WTC11 (cell line): ENCODE results near the gene PPP6R3. TPM values are rescaled to one million over a fixed set of nuclear protein-coding genes. Genes with fewer than 3 reads are reported as not detected.

Source experiments
- ATAC-seq: fragments of 200-7000 bp; cut with Tn5 transposase; 2 replicates; pipeline ENCODE4 v1.10.0; 2021; ENCODE audit warnings: mild to moderate bottlenecking, moderate library complexity
- CTCF ChIA-PET: fragments of 300-600 bp; sonication (Branson Sonifier 250); formaldehyde crosslinking; loops from one replicate; lab custom pipeline; 2021; ENCODE audit warnings: antibody characterized with exemption; lab: Charles Lee
- POLR2A ChIA-PET: fragments of 350-600 bp; sonication (Branson Sonifier 250); formaldehyde crosslinking; loops from one replicate; lab custom pipeline; 2021; ENCODE audit warnings: antibody characterized with exemption; lab: Charles Lee
- DNase-seq: peaks from one replicate; pipeline ENCODE4 v3.0.0; 2021; ENCODE audit warnings: low spot score
- H3K27ac Mint-ChIP-seq: 2 replicates; pipeline ENCODE4 v1.8.0; 2021; ENCODE audit warnings: mixed read lengths
- H3K27me3 Mint-ChIP-seq: 2 replicates; pipeline ENCODE4 v1.8.0; 2021; ENCODE audit warnings: low read depth, mild to moderate bottlenecking, moderate library complexity, mixed read lengths
- H3K36me3 Mint-ChIP-seq: 2 replicates; pipeline ENCODE4 v1.8.0; 2021; ENCODE audit warnings: mixed read lengths
- H3K4me1 Mint-ChIP-seq: 2 replicates; pipeline ENCODE4 v1.8.0; 2022; ENCODE audit warnings: mixed read lengths
- H3K4me3 Mint-ChIP-seq: 2 replicates; pipeline ENCODE4 v1.8.0; 2021; ENCODE audit warnings: mild to moderate bottlenecking, moderate library complexity, mixed read lengths
- H3K9me3 Mint-ChIP-seq: 2 replicates; pipeline ENCODE4 v1.8.0; 2021; ENCODE audit warnings: mixed read lengths
- FOXK1 ChIP-seq: sonication (generic); formaldehyde crosslinking; IDR thresholded peaks from 2 replicates; pipeline ENCODE4 v1.8.0; 2022; ENCODE audit warnings: mild to moderate bottlenecking, moderate library complexity, missing genetic modification reagents
- GABPB1 ChIP-seq: sonication (generic); formaldehyde crosslinking; IDR thresholded peaks from 2 replicates; pipeline ENCODE4 v1.8.1; 2023; ENCODE audit warnings: mild to moderate bottlenecking, missing genetic modification reagents
- OVOL2 ChIP-seq: fragments of 250-450 bp; sonication (Bioruptor Pico); IDR thresholded peaks from 2 replicates; pipeline ENCODE4 v1.9.0; 2021; ENCODE audit warnings: mild to moderate bottlenecking, borderline replicate concordance
- RORB ChIP-seq: fragments of 250-450 bp; sonication (Bioruptor Pico); IDR thresholded peaks from 2 replicates; pipeline ENCODE4 v1.9.0; 2021; ENCODE audit warnings: mild to moderate bottlenecking
- SMAD4 ChIP-seq: sonication (generic); formaldehyde crosslinking; IDR thresholded peaks from 2 replicates; pipeline ENCODE4 v1.8.0; 2022; ENCODE audit warnings: mild to moderate bottlenecking, missing genetic modification reagents
- SOX15 ChIP-seq: fragments of 250-450 bp; sonication (Bioruptor Pico); IDR thresholded peaks from 2 replicates; pipeline ENCODE4 v1.9.0; 2021; ENCODE audit warnings: mild to moderate bottlenecking
- ZBTB21 ChIP-seq: sonication (generic); formaldehyde crosslinking; IDR thresholded peaks from 2 replicates; pipeline ENCODE4 v1.8.1; 2023; ENCODE audit warnings: mild to moderate bottlenecking, missing genetic modification reagents, borderline replicate concordance
- ZNF138 ChIP-seq: sonication (generic); formaldehyde crosslinking; conservative IDR thresholded peaks from 2 replicates; pipeline ENCODE4 v1.8.1; 2022; ENCODE audit warnings: mild to moderate bottlenecking, moderate library complexity, missing genetic modification reagents
- ZNF219 ChIP-seq: sonication (generic); formaldehyde crosslinking; IDR thresholded peaks from 2 replicates; pipeline ENCODE4 v1.8.0; 2023; ENCODE audit warnings: missing genetic modification reagents, mild to moderate bottlenecking, borderline replicate concordance
- ZNF317 ChIP-seq: sonication (generic); formaldehyde crosslinking; IDR thresholded peaks from 2 replicates; pipeline ENCODE4 v1.8.1; 2023; ENCODE audit warnings: low read depth, mild to moderate bottlenecking, moderate library complexity, missing genetic modification reagents, borderline replicate concordance
- total RNA-seq: library from RNA; stranded (reverse); gene quantifications from 3 replicates; pipeline ENCODE4 v1.2.3, GENCODE V29; 2021
- TF ChIP-seq, protein P1 (sequence below): sonication (generic); formaldehyde crosslinking; IDR thresholded peaks from 2 replicates; pipeline ENCODE4 v1.8.1; 2022; ENCODE audit warnings: mild to moderate bottlenecking, missing genetic modification reagents, moderate library complexity, borderline replicate concordance
- TF ChIP-seq, protein P2 (sequence below): fragments of 250-450 bp; sonication (Bioruptor Pico); IDR thresholded peaks from 2 replicates; pipeline ENCODE4 v1.9.0; 2021; ENCODE audit warnings: moderate library complexity, mild to moderate bottlenecking, inconsistent platforms, borderline replicate concordance
- TF ChIP-seq, protein P3 (sequence below): sonication (generic); formaldehyde crosslinking; IDR thresholded peaks from 2 replicates; pipeline ENCODE4 v1.8.1; 2023; ENCODE audit warnings: mild to moderate bottlenecking, missing genetic modification reagents, moderate library complexity
- TF ChIP-seq, protein P4 (sequence below): fragments of 250-450 bp; sonication (Bioruptor Pico); IDR thresholded peaks from 2 replicates; pipeline ENCODE4 v1.9.0; 2021; ENCODE audit warnings: mild to moderate bottlenecking
- TF ChIP-seq, protein P5 (sequence below): sonication (generic); formaldehyde crosslinking; IDR thresholded peaks from 2 replicates; pipeline ENCODE4 v1.8.1; 2023; ENCODE audit warnings: mild to moderate bottlenecking, missing genetic modification reagents, borderline replicate concordance
- TF ChIP-seq, protein P6 (sequence below): sonication (generic); formaldehyde crosslinking; IDR thresholded peaks from 2 replicates; pipeline ENCODE4 v1.8.1; 2022; ENCODE audit warnings: low read depth, missing genetic modification reagents, borderline replicate concordance
- TF ChIP-seq, protein P7 (sequence below): sonication (generic); formaldehyde crosslinking; IDR thresholded peaks from 2 replicates; pipeline ENCODE4 v1.8.0; 2022; ENCODE audit warnings: mild to moderate bottlenecking, missing genetic modification reagents
- TF ChIP-seq, protein P8 (sequence below): fragments of 250-450 bp; sonication (Bioruptor Pico); conservative IDR thresholded peaks from 2 replicates; pipeline ENCODE4 v1.9.0; 2021; ENCODE audit warnings: mild to moderate bottlenecking

Gene PPP6R3
- total RNA-seq, 1 experiment from 2014 or later: 138 TPM

DNA sequence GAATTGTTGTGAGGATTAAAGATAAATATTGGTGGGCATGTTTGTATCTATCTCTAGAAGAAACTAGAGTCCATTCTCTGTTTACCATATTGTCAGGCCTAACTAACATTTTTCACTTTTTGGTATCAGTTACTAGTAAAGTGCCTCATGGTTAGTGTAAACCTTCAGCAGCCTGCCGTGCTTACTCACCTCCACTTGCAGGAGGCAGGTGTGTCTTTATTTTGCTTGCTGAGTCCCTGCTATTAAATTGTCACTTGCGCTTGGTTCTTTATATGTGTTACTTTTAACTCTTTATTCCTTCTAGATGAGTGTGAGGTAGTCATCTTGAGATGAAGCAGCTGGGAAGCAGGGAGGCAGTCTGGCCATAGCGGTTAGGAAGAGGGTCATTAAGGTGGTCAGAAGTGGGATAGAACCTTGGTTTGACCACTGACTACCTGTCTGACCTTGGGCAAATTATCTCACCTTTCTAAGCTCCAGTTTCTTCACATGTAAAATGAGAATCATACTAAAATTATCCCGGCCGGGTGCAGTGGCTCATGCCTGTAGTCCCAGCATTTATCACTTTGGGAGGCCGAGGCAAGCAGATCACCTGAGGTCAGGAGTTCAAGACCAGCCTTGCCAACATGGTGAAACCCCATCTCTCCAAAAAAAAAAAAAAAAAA is 21.2 kb downstream of the PPP6R3 start:
- CTCF ChIA-PET: no interaction called here
- H3K27me3 Mint-ChIP-seq: no peaks in the 10 kb centered on the region

DNA sequence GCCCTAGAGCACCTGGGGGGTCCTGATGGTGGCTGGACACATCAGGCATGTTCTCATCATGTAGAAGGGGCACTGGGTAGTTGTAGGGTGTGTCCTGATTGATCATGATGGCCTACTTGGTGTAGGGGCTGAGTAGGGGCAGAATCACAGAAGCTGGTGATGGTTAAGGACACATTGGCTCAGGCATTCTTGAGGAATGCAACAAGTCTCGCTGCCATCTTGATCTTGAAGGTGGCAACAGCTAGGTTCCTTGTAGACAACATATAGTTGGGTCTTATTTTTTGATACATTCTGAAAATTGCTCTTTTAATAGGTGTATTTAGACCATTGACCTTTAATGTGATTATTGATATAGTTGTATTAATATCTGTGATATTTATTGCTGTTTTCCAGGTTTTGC is 28.1 kb downstream of the PPP6R3 start:
- Mint-ChIP-seq H3K27me3 (no peaks in the 10 kb centered on the region), H3K27ac (peak overlapping the region; percentile 61; the same call in 1 of the 2 replicates), H3K4me1 (peaks cover 32% of the 10 kb centered on the region), H3K36me3 (peaks cover 20% of the 10 kb centered on the region), H3K9me3 (peaks cover 16% of the 10 kb centered on the region), H3K4me3 (no peak overlapping the region)
- DNase-seq (no peak), ATAC-seq (no peak)
- ChIA-PET CTCF (interaction anchor here (0.7 to 0.8 kb wide), 3 partner anchors 12 to 501 kb away, joined by 3 read pairs; no protein-coding TSS in a partner anchor), POLR2A (no interaction called here)
- TF ChIP-seq, protein P1, sequence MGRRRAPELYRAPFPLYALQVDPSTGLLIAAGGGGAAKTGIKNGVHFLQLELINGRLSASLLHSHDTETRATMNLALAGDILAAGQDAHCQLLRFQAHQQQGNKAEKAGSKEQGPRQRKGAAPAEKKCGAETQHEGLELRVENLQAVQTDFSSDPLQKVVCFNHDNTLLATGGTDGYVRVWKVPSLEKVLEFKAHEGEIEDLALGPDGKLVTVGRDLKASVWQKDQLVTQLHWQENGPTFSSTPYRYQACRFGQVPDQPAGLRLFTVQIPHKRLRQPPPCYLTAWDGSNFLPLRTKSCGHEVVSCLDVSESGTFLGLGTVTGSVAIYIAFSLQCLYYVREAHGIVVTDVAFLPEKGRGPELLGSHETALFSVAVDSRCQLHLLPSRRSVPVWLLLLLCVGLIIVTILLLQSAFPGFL (CRISPR knock-in tag): no peak
- TF ChIP-seq, protein P2, sequence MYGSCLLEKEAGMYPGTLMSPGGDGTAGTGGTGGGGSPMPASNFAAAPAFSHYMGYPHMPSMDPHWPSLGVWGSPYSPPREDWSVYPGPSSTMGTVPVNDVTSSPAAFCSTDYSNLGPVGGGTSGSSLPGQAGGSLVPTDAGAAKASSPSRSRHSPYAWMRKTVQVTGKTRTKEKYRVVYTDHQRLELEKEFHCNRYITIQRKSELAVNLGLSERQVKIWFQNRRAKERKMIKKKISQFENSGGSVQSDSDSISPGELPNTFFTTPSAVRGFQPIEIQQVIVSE (CRISPR knock-in tag): no peak
- TF ChIP-seq ZNF138 (CRISPR knock-in tag): no peak
- TF ChIP-seq, protein P3, sequence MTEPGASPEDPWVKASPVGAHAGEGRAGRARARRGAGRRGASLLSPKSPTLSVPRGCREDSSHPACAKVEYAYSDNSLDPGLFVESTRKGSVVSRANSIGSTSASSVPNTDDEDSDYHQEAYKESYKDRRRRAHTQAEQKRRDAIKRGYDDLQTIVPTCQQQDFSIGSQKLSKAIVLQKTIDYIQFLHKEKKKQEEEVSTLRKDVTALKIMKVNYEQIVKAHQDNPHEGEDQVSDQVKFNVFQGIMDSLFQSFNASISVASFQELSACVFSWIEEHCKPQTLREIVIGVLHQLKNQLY (CRISPR knock-in tag): no peak
- TF ChIP-seq, protein P4, sequence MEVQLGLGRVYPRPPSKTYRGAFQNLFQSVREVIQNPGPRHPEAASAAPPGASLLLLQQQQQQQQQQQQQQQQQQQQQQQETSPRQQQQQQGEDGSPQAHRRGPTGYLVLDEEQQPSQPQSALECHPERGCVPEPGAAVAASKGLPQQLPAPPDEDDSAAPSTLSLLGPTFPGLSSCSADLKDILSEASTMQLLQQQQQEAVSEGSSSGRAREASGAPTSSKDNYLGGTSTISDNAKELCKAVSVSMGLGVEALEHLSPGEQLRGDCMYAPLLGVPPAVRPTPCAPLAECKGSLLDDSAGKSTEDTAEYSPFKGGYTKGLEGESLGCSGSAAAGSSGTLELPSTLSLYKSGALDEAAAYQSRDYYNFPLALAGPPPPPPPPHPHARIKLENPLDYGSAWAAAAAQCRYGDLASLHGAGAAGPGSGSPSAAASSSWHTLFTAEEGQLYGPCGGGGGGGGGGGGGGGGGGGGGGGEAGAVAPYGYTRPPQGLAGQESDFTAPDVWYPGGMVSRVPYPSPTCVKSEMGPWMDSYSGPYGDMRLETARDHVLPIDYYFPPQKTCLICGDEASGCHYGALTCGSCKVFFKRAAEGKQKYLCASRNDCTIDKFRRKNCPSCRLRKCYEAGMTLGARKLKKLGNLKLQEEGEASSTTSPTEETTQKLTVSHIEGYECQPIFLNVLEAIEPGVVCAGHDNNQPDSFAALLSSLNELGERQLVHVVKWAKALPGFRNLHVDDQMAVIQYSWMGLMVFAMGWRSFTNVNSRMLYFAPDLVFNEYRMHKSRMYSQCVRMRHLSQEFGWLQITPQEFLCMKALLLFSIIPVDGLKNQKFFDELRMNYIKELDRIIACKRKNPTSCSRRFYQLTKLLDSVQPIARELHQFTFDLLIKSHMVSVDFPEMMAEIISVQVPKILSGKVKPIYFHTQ (CRISPR knock-in tag): no peak
- no peak for TF ChIP-seq FOXK1 (CRISPR knock-in tag)
- TF ChIP-seq ZBTB21: no peak
- TF ChIP-seq, protein P5, sequence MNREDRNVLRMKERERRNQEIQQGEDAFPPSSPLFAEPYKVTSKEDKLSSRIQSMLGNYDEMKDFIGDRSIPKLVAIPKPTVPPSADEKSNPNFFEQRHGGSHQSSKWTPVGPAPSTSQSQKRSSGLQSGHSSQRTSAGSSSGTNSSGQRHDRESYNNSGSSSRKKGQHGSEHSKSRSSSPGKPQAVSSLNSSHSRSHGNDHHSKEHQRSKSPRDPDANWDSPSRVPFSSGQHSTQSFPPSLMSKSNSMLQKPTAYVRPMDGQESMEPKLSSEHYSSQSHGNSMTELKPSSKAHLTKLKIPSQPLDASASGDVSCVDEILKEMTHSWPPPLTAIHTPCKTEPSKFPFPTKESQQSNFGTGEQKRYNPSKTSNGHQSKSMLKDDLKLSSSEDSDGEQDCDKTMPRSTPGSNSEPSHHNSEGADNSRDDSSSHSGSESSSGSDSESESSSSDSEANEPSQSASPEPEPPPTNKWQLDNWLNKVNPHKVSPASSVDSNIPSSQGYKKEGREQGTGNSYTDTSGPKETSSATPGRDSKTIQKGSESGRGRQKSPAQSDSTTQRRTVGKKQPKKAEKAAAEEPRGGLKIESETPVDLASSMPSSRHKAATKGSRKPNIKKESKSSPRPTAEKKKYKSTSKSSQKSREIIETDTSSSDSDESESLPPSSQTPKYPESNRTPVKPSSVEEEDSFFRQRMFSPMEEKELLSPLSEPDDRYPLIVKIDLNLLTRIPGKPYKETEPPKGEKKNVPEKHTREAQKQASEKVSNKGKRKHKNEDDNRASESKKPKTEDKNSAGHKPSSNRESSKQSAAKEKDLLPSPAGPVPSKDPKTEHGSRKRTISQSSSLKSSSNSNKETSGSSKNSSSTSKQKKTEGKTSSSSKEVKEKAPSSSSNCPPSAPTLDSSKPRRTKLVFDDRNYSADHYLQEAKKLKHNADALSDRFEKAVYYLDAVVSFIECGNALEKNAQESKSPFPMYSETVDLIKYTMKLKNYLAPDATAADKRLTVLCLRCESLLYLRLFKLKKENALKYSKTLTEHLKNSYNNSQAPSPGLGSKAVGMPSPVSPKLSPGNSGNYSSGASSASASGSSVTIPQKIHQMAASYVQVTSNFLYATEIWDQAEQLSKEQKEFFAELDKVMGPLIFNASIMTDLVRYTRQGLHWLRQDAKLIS (CRISPR knock-in tag): no peak
- TF ChIP-seq ZNF219: no peak

More for the DNA sequence above, 21.2 kb downstream of the PPP6R3 start:
- DNase-seq: no peak
- Mint-ChIP-seq H3K9me3 (peaks cover 23% of the 10 kb centered on the region), H3K4me1 (peaks cover 19% of the 10 kb centered on the region), H3K4me3 (no peak overlapping the region), H3K27ac (0 out of 2 replicates have a peak overlapping the region, but pooled peaks have one; percentile 7), H3K36me3 (peaks cover 33% of the 10 kb centered on the region)
- no peak for ATAC-seq
- TF ChIP-seq RORB (no peak), ZBTB21 (no peak), SOX15 (no peak), GABPB1 (no peak), OVOL2 (CRISPR knock-in tag) (no peak), ZNF317 (no peak), SMAD4 (no peak)
- TF ChIP-seq, protein P6, sequence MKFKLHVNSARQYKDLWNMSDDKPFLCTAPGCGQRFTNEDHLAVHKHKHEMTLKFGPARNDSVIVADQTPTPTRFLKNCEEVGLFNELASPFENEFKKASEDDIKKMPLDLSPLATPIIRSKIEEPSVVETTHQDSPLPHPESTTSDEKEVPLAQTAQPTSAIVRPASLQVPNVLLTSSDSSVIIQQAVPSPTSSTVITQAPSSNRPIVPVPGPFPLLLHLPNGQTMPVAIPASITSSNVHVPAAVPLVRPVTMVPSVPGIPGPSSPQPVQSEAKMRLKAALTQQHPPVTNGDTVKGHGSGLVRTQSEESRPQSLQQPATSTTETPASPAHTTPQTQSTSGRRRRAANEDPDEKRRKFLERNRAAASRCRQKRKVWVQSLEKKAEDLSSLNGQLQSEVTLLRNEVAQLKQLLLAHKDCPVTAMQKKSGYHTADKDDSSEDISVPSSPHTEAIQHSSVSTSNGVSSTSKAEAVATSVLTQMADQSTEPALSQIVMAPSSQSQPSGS (CRISPR knock-in tag): no peak
- TF ChIP-seq, protein P7, sequence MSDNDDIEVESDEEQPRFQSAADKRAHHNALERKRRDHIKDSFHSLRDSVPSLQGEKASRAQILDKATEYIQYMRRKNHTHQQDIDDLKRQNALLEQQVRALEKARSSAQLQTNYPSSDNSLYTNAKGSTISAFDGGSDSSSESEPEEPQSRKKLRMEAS (CRISPR knock-in tag): no peak
- TF ChIP-seq, protein P3 (CRISPR knock-in tag): no peak
- TF ChIP-seq, protein P8, sequence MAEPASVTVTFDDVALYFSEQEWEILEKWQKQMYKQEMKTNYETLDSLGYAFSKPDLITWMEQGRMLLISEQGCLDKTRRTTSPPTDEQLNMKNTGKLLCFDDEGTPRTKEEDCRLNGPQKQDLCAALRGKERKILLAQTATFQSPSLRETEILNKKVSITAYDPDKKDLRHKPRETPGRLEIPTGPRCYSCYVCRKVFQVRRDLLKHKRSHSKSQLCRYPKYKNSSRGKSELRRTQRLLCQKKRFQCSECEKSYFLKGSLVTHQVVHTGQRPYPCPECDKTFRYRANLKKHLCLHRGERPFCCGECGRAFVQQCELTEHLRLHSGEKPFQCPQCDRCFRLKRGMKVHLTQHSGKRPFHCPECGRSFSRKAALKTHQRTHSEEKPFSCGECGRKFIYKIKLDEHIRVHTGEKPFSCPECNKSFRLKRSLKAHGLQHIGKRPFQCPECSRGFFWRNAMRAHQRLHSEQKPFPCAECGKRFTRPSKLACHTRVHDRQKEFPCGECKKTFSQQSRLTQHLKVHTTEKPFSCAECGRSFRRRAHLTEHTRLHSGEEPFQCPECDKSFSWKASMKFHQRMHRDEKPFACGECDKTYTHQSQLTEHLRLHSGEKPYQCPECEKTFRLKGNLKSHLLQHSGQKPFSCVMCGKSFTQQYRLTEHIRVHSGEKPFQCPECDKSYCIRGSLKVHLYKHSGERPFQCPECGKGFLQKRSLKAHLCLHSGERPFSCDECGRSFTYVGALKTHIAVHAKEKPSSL (CRISPR knock-in tag): no peak
- POLR2A ChIA-PET: no interaction called here
